GM12873 (cell line): ENCODE data around the gene FUBP3.

ENCODE experiments used
- CTCF ChIP-seq: IDR thresholded peaks from 2 replicates; pipeline ENCODE4 v1.5.1; 2012; ENCODE audit warnings: low read depth, mild to moderate bottlenecking, moderate library complexity, low read length, control low read depth; ENCODE audit not compliant: insufficient read depth; ENCODE audit errors: missing control alignments

Gene FUBP3

GRCh38 chr9:130537346-130538050 is 41.9 kb upstream of the FUBP3 start:
- no peak for TF ChIP-seq CTCF

- no peak for TF ChIP-seq CTCF
Measured at GRCh38 chr9:130539420-130540223, 39.8 kb upstream of the FUBP3 start.

DNA sequence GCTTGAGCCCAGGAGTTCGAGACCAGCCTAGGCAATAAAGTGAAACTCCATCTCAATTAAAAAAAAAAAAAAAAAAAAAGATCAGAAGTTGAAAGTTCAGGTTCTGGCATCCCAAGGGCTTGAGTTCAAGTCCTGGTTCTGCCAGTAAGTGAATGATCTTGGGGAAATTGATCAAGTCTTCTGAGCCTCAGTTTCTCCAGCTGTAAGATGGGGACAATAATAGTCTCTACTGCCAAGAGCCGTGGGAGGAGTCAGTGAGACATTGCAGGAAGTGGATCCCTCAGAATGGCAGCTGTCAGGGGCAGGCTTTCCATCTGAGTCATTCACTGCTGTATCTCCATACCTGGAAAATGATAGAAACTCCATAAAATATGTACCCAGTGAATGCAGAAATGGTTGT is 37.8 kb upstream of the FUBP3 start:
- TF ChIP-seq CTCF, result no peak

DNA sequence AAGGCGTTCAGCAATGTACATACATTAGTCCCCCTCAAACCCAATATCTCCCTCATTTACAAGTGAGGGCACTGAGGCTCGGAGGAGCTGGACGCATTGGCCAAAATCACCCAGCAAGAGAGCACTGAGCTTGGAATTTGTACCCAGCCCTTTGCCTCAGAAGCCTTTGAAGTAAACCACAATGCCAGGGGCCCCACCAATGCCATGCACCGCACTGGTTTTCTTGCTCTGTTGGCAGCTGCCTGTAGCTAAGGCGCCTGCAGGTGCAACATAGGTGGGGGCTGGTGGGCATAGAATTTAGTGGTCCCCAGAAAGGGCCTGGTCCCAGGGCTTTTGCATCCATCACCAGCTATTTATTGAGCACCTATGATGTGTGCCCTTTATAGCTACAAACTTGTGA is 37.3 kb upstream of the FUBP3 start:
- no peak for TF ChIP-seq CTCF

- no peak for TF ChIP-seq CTCF
Measured at GRCh38 chr9:130542457-130543228, 36.7 kb upstream of the FUBP3 start.

GRCh38 chr9:130543368-130543767 is 36.0 kb upstream of the FUBP3 start:
- TF ChIP-seq CTCF, result no peak

- TF ChIP-seq CTCF, result no peak
Measured at GRCh38 chr9:130543859-130544258, 35.5 kb upstream of the FUBP3 start.
